DOHH2 (cell line): ENCODE results near the gene ASAP2.

Source experiments
- H3F3A ChIP-seq: fragments of 200-600 bp; sonication (generic), shearing (Covaris generic); 2 replicates; pipeline ENCODE4 v1.6.0; 2016; ENCODE audit warnings: antibody characterized with exemption, mild to moderate bottlenecking; ENCODE audit not compliant: control insufficient read depth, insufficient read depth
- H3K27ac ChIP-seq: fragments of 200-600 bp; sonication (generic); 2 replicates; pipeline ENCODE4 v1.5.1; 2014; ENCODE audit warnings: low read depth, mild to moderate bottlenecking, low read length, moderate library complexity
- H3K27me3 ChIP-seq: fragments of 200-600 bp; sonication (generic); 2 replicates; pipeline ENCODE4 v1.6.1; 2014; ENCODE audit warnings: mild to moderate bottlenecking, low read length, mixed read lengths; ENCODE audit not compliant: control insufficient read depth
- H3K36me3 ChIP-seq: fragments of 200-600 bp; sonication (generic); 2 replicates; pipeline ENCODE4 v1.6.1; 2014; ENCODE audit warnings: mild to moderate bottlenecking, low read length, moderate library complexity, mixed read lengths; ENCODE audit not compliant: control insufficient read depth
- H3K4me1 ChIP-seq: fragments of 200-600 bp; sonication (generic); 2 replicates; pipeline ENCODE4 v1.6.1; 2014; ENCODE audit warnings: mild to moderate bottlenecking, low read length, mixed read lengths; ENCODE audit not compliant: control insufficient read depth
- H3K4me2 ChIP-seq: fragments of 200-600 bp; sonication (generic); 2 replicates; pipeline ENCODE4 v1.6.0; 2014; ENCODE audit warnings: mild to moderate bottlenecking, low read length, moderate library complexity
- H3K4me3 ChIP-seq: fragments of 200-600 bp; sonication (generic); 2 replicates; pipeline ENCODE4 v1.5.1; 2014; ENCODE audit warnings: mild to moderate bottlenecking, low read length, mixed read lengths
- H3K79me2 ChIP-seq: fragments of 200-600 bp; sonication (generic); 2 replicates; pipeline ENCODE4 v1.6.1; 2014; ENCODE audit warnings: mild to moderate bottlenecking, low read length, mixed read lengths; ENCODE audit not compliant: control insufficient read depth
- H3K9me2 ChIP-seq: fragments of 200-600 bp; sonication (generic); replicated peaks from 2 replicates; pipeline ENCODE4 v1.6.1; 2014; ENCODE audit warnings: mild to moderate bottlenecking, low read length, mixed read lengths; ENCODE audit not compliant: control insufficient read depth
- H3K9me3 ChIP-seq: fragments of 200-600 bp; sonication (generic); 2 replicates; pipeline ENCODE4 v1.6.1; 2014; ENCODE audit warnings: antibody characterized with exemption, low read length, mixed read lengths; ENCODE audit not compliant: control insufficient read depth, insufficient read depth
- H4K20me1 ChIP-seq: fragments of 200-600 bp; sonication (generic); 2 replicates; pipeline ENCODE4 v1.6.0; 2014; ENCODE audit warnings: low read depth, mild to moderate bottlenecking, antibody characterized with exemption, low read length, moderate library complexity; ENCODE audit not compliant: control insufficient read depth, insufficient read depth
- EZH2phosphoT487 ChIP-seq: fragments of 200-600 bp; sonication (generic); IDR thresholded peaks from 2 replicates; pipeline ENCODE4 v1.6.1; 2017; ENCODE audit warnings: borderline replicate concordance, mild to moderate bottlenecking, antibody characterized with exemption, low read length, moderate library complexity, mixed read lengths
- TF ChIP-seq, protein P1 (sequence below): fragments of 200-600 bp; sonication (generic); IDR thresholded peaks from one replicate; pipeline ENCODE4 v1.5.1; 2014; ENCODE audit warnings: antibody characterized with exemption, mild to moderate bottlenecking, low read depth, low read length; ENCODE audit not compliant: poor library complexity, severe bottlenecking

ASAP2 gene

DNA sequence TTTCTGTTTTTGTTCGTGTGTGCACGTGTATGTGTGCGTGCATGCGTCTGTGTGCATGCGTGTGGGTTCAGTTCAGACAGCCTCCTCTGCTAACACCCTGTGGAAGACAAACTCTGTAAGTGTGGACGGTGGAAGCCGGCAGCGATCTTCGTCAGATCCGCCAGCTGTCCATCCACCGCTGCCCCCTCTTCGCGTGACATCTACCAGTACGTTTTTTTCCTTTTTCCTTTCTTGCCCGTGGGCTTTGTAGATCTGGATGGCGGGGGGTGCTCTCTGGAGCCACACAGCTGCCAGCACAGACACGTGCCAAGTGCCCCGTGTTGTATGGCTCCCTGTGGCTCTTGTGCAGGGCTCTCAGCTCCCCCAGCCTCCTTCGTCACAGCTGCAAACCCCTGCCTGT, 184.4 kb downstream of the ASAP2 start:
- Histone ChIP-seq H3K27me3 (no peaks in the 10 kb centered on the region), H3K36me3 (no peaks in the 10 kb centered on the region), H3K4me2 (no peak overlapping the region), H3K9me3 (no peaks in the 10 kb centered on the region), H3K27ac (no peak overlapping the region), H3K9me2 (no peaks in the 10 kb centered on the region), H4K20me1 (no peaks in the 10 kb centered on the region), H3K4me1 (no peaks in the 10 kb centered on the region), H3K79me2 (no peaks in the 10 kb centered on the region), H3K4me3 (no peak overlapping the region), H3F3A (no peaks in the 10 kb centered on the region)
- TF ChIP-seq, protein P1, sequence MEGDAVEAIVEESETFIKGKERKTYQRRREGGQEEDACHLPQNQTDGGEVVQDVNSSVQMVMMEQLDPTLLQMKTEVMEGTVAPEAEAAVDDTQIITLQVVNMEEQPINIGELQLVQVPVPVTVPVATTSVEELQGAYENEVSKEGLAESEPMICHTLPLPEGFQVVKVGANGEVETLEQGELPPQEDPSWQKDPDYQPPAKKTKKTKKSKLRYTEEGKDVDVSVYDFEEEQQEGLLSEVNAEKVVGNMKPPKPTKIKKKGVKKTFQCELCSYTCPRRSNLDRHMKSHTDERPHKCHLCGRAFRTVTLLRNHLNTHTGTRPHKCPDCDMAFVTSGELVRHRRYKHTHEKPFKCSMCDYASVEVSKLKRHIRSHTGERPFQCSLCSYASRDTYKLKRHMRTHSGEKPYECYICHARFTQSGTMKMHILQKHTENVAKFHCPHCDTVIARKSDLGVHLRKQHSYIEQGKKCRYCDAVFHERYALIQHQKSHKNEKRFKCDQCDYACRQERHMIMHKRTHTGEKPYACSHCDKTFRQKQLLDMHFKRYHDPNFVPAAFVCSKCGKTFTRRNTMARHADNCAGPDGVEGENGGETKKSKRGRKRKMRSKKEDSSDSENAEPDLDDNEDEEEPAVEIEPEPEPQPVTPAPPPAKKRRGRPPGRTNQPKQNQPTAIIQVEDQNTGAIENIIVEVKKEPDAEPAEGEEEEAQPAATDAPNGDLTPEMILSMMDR, result no peak
- no peak for TF ChIP-seq EZH2phosphoT487

DNA sequence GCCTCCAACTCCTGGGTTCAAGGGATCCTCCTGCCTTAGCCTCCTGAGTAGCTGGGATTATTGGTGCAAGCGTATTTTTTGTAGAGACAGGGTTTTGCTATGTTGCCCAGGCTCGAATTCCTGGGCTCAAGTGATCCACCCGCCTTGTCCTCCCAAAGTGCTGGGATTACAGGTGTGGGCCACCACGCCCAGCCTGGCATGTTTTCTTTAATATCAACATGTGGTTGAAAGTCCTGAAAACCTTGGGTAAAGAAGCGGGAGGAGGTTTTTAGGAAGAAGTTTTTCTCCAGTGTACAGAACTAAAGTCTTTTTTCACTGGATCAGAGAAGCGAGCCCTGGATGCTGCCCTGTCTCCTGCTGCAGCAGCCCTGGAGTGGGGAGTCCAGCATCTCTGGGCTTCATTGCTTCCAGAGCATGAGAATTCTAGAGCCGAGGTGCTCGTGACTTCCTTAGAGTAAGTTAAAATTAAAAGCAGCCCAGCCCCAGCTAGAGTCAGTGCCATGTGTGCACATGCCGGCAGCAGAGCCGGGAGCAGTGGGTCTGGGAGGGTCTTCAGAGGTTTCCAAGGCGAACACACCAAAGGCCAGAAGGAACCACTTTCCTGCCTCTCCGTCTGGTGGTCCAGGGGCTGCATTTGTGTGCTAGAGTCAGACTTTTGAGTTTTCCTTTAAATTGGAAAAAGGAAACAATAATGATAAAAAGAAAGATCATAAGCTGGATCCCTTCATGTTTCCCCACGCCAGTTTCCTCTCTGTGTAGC, 185.5 kb downstream of the ASAP2 start:
- Histone ChIP-seq H3K4me1 (no peaks in the 10 kb centered on the region), H3K79me2 (no peaks in the 10 kb centered on the region), H3K36me3 (no peaks in the 10 kb centered on the region), H4K20me1 (no peaks in the 10 kb centered on the region), H3K9me3 (no peaks in the 10 kb centered on the region), H3F3A (no peaks in the 10 kb centered on the region), H3K9me2 (no peaks in the 10 kb centered on the region), H3K27ac (no peak overlapping the region), H3K4me3 (no peak overlapping the region), H3K4me2 (no peak overlapping the region), H3K27me3 (no peaks in the 10 kb centered on the region)
- no peak for TF ChIP-seq EZH2phosphoT487
- TF ChIP-seq, protein P1, result no peak

DNA sequence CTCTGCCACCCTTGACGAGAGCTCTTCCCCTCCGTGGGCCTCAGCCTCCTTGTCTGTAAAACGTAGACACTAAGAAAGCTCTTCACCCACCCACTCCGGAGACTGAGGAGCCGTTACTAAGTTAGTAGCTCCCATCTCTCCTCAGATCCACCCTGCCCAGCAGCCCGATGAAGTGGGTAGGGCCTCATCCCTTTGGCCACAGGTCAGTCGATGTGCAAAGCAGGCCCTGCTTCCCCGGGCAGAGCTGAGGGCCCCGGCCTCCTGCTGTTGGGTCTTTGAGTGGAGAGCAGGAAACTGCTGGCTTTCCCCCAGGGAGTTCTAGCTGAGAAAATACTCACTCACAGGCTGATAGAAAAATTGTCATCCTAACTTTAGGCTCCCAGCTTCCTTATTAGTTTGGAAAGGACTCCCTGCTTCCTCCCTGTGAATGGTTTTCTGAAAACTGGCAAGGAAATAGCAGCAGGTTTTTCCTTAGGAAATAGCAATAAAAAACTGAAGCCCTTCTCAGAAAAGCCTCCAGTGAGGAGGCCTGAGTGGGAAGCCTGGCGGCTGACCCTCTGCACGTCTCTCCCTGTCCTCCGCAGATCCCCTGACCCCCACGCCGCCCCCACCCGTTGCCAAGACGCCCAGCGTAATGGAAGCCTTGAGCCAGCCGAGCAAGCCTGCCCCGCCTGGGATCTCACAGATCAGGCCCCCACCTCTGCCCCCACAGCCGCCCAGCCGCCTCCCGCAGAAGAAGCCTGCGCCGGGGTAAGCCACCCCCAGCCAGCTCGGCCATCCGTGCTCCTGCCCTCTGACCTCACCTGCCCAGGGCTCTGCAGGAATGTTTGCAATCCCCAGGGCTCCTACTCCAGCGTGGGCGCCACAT, 186.5 kb downstream of the ASAP2 start:
- Histone ChIP-seq H3K9me2 (no peaks in the 10 kb centered on the region), H3K36me3 (no peaks in the 10 kb centered on the region), H3K27ac (no peak overlapping the region), H4K20me1 (no peaks in the 10 kb centered on the region), H3K79me2 (no peaks in the 10 kb centered on the region), H3K9me3 (no peaks in the 10 kb centered on the region), H3K4me3 (no peak overlapping the region), H3K27me3 (no peaks in the 10 kb centered on the region), H3K4me1 (no peaks in the 10 kb centered on the region), H3K4me2 (no peak overlapping the region), H3F3A (no peaks in the 10 kb centered on the region)
- TF ChIP-seq, protein P1, result no peak
- no peak for TF ChIP-seq EZH2phosphoT487
